Upper lobe of right lung (tissue), 1 donor: ENCODE results near the gene KCNA10. TPM values are rescaled to one million over a fixed set of nuclear protein-coding genes. Genes with fewer than 3 reads are reported as not detected.
A peak's percentile ranks its signal among the peaks of the same experiment; 100 is the strongest.

Experiments
- ATAC-seq: fragments of 200-7000 bp; cut with Tn5 transposase; one replicate; pipeline ENCODE4 v1.9.1; 2020; ENCODE audit warnings: mild to moderate bottlenecking, moderate library complexity
- DNase-seq: peaks from one replicate; pipeline ENCODE4 v3.0.0-alpha.2; 2020
- H3K27ac ChIP-seq: fragments of 200-600 bp; one replicate; pipeline ENCODE4 v1.8.0; 2022
- H3K27me3 ChIP-seq: fragments of 200-600 bp; one replicate; pipeline ENCODE4 v1.8.0; 2022; ENCODE audit warnings: mild to moderate bottlenecking
- H3K36me3 ChIP-seq: fragments of 200-600 bp; one replicate; pipeline ENCODE4 v1.8.0; 2022
- H3K4me1 ChIP-seq: fragments of 200-600 bp; one replicate; pipeline ENCODE4 v1.8.0; 2022
- H3K4me3 ChIP-seq: fragments of 200-600 bp; one replicate; pipeline ENCODE4 v1.8.0; 2022; ENCODE audit warnings: mild to moderate bottlenecking
- H3K9me3 ChIP-seq: fragments of 200-600 bp; one replicate; pipeline ENCODE4 v1.8.0; 2022
- CTCF ChIP-seq: fragments of 200-600 bp; IDR thresholded peaks from one replicate; pipeline ENCODE4 v1.8.0; 2022; ENCODE audit warnings: antibody characterized with exemption
- intact Hi-C: fragments of 100-400 bp; cut with DNase I; formaldehyde crosslinking; loops from one replicate; pipeline ENCODE4 v1.11.0; 2022
- total RNA-seq: library from RNA; stranded (reverse); fragmentation: NEBNext Ultra II Directional; extraction: Animal tissue kit (Norgen Biotek cat#: 25700); gene quantifications from one replicate; pipeline ENCODE4 v1.2.1, GENCODE V29; 2021
- donor health status: DM: no; HTN: yes; CAD: no; lungs with severe emphysema.

KCNA10 gene
- total RNA-seq, 1 donor from 2014 or later, result not detected

GRCh38 chr1:110549831-110550230 lies 30.9 kb upstream of the KCNA10 start:
- no peak for TF ChIP-seq CTCF
- no peaks in the 10 kb centered on the region for H3K9me3 ChIP-seq
- DNase-seq (no peak), ATAC-seq (no peak)
- H3K4me1 ChIP-seq, result no peaks in the 10 kb centered on the region
- no peak overlapping the region for H3K27ac ChIP-seq
- no peaks in the 10 kb centered on the region for H3K36me3 ChIP-seq
- intact Hi-C loops, result no loop called here
- H3K27me3 ChIP-seq, result peaks cover 11% of the 10 kb centered on the region
- H3K4me3 ChIP-seq, result no peak overlapping the region

GRCh38 chr1:110548381-110548780 lies 29.4 kb upstream of the KCNA10 start:
- peak; percentile 54 for ATAC-seq
- peak; percentile 40 for TF ChIP-seq CTCF
- intact Hi-C loops, result no loop called here
- no peak overlapping the region for H3K4me3 ChIP-seq
- no peaks in the 10 kb centered on the region for H3K27me3 ChIP-seq
- H3K9me3 ChIP-seq, result no peaks in the 10 kb centered on the region
- H3K27ac ChIP-seq, result no peak overlapping the region
- DNase-seq, result no peak
- no peaks in the 10 kb centered on the region for H3K36me3 ChIP-seq
- no peaks in the 10 kb centered on the region for H3K4me1 ChIP-seq

- no peaks in the 10 kb centered on the region for H3K4me1 ChIP-seq
- intact Hi-C loops, result no loop called here
- DNase-seq (no peak), ATAC-seq (no peak)
- no peak overlapping the region for H3K27ac ChIP-seq
- TF ChIP-seq CTCF, result no peak
- no peaks in the 10 kb centered on the region for H3K36me3 ChIP-seq
- H3K27me3 ChIP-seq, result no peaks in the 10 kb centered on the region
- no peak overlapping the region for H3K4me3 ChIP-seq
- no peaks in the 10 kb centered on the region for H3K9me3 ChIP-seq
Observed at GRCh38 chr1:110547017-110547416, 28.0 kb upstream of the KCNA10 start.

GRCh38 chr1:110545492-110545891 lies 26.5 kb upstream of the KCNA10 start:
- Histone ChIP-seq H3K4me1 (no peaks in the 10 kb centered on the region), H3K27me3 (no peaks in the 10 kb centered on the region), H3K27ac (no peak overlapping the region), H3K4me3 (no peak overlapping the region), H3K9me3 (no peaks in the 10 kb centered on the region), H3K36me3 (no peaks in the 10 kb centered on the region)
- intact Hi-C loops, result no loop called here
- TF ChIP-seq CTCF, result no peak
- ATAC-seq (no peak), DNase-seq (no peak)

- no peak for TF ChIP-seq CTCF
- Histone ChIP-seq H3K4me1 (no peaks in the 10 kb centered on the region), H3K36me3 (no peaks in the 10 kb centered on the region), H3K9me3 (no peaks in the 10 kb centered on the region), H3K27me3 (no peaks in the 10 kb centered on the region), H3K27ac (no peak overlapping the region), H3K4me3 (no peak overlapping the region)
- intact Hi-C loops, result no loop called here
- ATAC-seq (no peak), DNase-seq (no peak)
Observed at GRCh38 chr1:110544753-110545152, 25.8 kb upstream of the KCNA10 start.

- intact Hi-C loops, result no loop called here
- Histone ChIP-seq H3K4me3 (no peak overlapping the region), H3K4me1 (no peaks in the 10 kb centered on the region), H3K27ac (no peak overlapping the region), H3K36me3 (no peaks in the 10 kb centered on the region), H3K27me3 (no peaks in the 10 kb centered on the region), H3K9me3 (no peaks in the 10 kb centered on the region)
- ATAC-seq (peak; percentile 62), DNase-seq (no peak)
- no peak for TF ChIP-seq CTCF
Observed at GRCh38 chr1:110542725-110543124, 23.8 kb upstream of the KCNA10 start.
